ENCODE measurements around the gene USP1.

USP1 gene

DNA sequence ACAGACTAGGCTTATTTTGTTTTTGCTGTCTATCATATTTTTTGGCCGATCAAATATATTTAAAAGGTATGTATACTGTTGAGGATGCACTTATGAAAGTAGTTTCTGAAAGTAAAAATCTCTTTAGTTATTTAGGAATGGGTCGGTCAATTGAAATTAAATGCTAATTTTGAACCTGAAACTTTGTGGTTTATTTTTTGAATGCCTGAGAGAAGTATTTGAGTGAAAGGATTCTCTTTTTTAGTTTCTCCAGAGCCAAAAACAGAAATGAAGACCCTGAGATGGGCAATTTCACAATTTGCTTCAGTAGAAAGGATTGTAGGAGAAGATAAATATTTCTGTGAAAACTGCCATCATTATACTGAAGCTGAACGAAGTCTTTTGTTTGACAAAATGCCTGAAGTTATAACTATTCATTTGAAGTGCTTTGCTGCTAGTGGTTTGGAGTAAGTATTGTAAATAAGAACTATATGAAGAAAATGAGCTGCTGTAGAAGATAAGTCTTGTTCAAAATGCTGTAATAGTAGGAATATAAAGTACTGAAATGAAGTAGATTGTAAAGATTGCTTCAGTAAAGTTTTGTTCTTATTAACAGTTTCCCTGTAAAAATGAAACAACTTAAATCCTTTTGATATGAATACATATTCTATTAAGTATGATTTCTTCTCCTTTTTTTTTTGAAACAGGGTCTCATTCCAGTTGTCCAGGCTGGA, 11.5 kb downstream of the USP1 start:
- no peak for DNase-seq (ENCODE audit: low read depth)
- TF ChIP-seq, protein P1, sequence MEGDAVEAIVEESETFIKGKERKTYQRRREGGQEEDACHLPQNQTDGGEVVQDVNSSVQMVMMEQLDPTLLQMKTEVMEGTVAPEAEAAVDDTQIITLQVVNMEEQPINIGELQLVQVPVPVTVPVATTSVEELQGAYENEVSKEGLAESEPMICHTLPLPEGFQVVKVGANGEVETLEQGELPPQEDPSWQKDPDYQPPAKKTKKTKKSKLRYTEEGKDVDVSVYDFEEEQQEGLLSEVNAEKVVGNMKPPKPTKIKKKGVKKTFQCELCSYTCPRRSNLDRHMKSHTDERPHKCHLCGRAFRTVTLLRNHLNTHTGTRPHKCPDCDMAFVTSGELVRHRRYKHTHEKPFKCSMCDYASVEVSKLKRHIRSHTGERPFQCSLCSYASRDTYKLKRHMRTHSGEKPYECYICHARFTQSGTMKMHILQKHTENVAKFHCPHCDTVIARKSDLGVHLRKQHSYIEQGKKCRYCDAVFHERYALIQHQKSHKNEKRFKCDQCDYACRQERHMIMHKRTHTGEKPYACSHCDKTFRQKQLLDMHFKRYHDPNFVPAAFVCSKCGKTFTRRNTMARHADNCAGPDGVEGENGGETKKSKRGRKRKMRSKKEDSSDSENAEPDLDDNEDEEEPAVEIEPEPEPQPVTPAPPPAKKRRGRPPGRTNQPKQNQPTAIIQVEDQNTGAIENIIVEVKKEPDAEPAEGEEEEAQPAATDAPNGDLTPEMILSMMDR (IDR thresholded peaks at IDR 0.05; ENCODE audit: insufficient read depth, low read depth, low read length, missing control alignments), result no peak
- no peak overlapping the region for H3K4me3 ChIP-seq (ENCODE audit: low read depth, low read length)

DNA sequence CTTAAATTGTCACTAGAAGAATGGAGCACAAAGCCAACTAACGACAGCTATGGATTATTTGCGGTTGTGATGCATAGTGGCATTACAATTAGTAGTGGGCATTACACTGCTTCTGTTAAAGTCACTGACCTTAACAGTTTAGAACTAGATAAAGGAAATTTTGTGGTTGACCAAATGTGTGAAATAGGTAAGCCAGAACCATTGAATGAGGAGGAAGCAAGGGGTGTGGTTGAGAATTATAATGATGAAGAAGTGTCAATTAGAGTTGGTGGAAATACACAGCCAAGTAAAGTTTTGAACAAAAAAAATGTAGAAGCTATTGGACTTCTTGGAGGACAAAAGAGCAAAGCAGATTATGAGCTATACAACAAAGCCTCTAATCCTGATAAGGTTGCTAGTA, 13.5 kb downstream of the USP1 start:
- H3K4me3 ChIP-seq (ENCODE audit: low read depth, low read length), result no peak overlapping the region
- TF ChIP-seq, protein P1 (IDR thresholded peaks at IDR 0.05; ENCODE audit: insufficient read depth, low read depth, low read length, missing control alignments), result no peak
- no peak for DNase-seq (ENCODE audit: low read depth)

DNA sequence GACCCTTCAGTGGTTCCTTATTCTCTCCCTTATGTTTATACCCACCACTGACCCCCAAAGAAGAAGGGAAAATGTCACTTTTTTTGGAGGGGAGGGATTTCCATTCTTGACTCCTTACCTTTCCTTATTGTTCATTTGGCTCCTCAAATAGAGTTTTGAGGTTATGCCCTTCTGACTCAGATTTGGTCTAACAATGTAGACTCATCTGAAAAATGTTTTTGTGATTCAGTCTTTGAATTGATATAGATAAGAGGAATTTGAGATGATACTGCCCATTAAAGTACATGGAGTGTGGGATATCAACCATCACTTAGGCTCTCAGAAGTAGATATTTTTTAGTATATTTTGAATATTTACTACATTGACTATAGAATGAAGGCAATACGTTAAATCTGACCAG, 16.1 kb downstream of the USP1 start:
- no peak for DNase-seq (ENCODE audit: low read depth)
- TF ChIP-seq, protein P1 (IDR thresholded peaks at IDR 0.05; ENCODE audit: insufficient read depth, low read depth, low read length, missing control alignments), result no peak
- H3K4me3 ChIP-seq (ENCODE audit: low read depth, low read length), result no peak overlapping the region

DNA sequence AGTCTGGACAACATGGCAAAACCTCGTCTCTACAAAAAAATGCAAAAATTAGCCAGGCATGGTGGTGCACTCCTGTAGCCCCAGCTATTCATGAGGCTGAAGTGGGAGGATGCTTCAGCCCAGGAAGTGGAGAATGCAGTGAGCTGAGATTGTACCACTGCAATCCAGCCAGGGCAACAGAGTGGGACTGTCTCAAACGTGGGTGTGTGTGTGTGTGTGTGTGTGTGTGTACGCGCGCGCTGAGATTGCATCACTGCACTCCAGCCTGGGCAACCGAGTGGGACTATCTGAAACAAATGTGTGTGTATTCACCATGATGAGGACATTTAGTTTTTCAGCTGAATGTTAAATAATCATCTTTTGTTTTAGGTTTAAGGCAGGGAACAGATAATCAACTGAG, 21.1 kb downstream of the USP1 start:
- TF ChIP-seq, protein P1 (IDR thresholded peaks at IDR 0.05; ENCODE audit: insufficient read depth, low read depth, low read length, missing control alignments), result no peak
- H3K4me3 ChIP-seq (ENCODE audit: low read depth, low read length), result no peak overlapping the region
- no peak for DNase-seq (ENCODE audit: low read depth)

DNA sequence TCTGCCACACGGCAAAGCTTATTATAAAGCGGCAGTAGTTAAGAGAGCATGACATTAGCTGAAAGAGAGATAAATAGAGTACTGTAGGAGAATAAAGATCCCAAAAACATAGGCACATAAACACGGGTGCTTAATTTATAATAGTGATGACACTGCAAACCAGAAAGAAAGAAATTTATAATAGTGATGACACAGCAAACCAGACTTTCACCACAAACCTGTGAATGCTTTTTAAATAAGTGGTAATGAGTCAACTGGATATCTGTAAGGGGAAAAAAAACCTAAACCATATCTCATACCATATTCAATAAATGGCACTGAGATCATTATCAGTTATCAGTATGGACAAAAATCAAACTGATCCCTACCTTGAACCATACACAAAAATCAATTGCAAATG, 25.5 kb downstream of the USP1 start:
- DNase-seq (ENCODE audit: low read depth), result no peak
- no peak overlapping the region for H3K4me3 ChIP-seq (ENCODE audit: low read depth, low read length)
- TF ChIP-seq, protein P1 (IDR thresholded peaks at IDR 0.05; ENCODE audit: insufficient read depth, low read depth, low read length, missing control alignments), result no peak

DNA sequence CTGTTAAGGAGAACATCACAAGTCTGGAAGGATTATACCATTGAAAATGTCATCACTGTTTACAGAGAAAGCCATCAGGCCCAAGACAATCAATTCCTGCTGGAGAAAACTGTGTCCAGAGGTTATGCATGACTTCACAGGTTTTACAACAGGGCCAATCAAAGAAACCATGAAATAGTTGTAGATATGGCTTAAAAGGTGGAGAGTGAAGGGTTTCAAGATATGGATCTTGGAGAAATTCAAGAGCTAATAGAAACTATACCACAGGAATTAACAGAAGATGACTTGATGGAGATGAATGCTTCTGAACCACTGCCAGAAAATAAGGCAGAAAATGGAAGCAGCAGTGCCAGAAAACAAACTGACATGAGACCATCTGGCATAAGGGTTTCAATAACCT, 30.2 kb downstream of the USP1 start:
- H3K4me3 ChIP-seq (ENCODE audit: low read depth, low read length), result no peak overlapping the region
- DNase-seq (ENCODE audit: low read depth), result no peak
- TF ChIP-seq, protein P1 (IDR thresholded peaks at IDR 0.05; ENCODE audit: insufficient read depth, low read depth, low read length, missing control alignments), result no peak

Measured in GM12865 (cell line).